ENCODE measurements around the gene CROCC.

Gene CROCC

DNA sequence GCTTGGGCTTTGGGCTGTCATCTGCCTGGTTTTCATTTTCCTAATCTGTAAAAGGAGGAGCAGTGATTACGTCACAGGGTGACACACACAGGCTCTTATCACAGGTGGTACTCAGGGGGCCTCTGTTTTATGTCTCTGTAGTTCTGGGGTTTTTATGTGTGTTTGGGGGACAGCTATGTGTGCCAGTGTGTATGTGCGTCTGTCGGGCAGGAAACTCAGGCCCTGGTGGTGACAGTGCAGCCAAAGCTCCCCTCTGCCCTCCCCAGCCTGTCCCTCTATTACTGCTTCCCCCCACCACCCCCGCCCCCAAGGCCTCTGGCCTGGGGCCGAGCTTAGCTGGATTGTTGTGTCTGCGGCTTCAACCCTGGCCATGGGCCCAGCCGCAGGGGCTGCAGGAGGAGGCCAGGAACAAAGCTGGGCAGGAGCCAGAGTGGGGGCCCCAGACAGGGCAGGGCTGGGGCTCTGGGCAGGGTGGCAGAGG is 45.4 kb downstream of the CROCC start:
- no peak for TF ChIP-seq POLR2AphosphoS5 (IDR thresholded peaks at IDR 0.05; ENCODE audit: low read depth, low read length)
- TF ChIP-seq SIN3A (IDR thresholded peaks at IDR 0.05; ENCODE audit: borderline replicate concordance, insufficient read depth, low read length): no peak
- no peak for TF ChIP-seq TAF1 (IDR thresholded peaks at IDR 0.05; ENCODE audit: borderline replicate concordance, insufficient read depth, low read length)
- no peak for TF ChIP-seq FOXP2 (optimal IDR thresholded peaks at IDR 0.05; ENCODE audit: borderline replicate concordance, extremely low read depth, extremely low read length, insufficient read depth)
- TF ChIP-seq, protein P1, sequence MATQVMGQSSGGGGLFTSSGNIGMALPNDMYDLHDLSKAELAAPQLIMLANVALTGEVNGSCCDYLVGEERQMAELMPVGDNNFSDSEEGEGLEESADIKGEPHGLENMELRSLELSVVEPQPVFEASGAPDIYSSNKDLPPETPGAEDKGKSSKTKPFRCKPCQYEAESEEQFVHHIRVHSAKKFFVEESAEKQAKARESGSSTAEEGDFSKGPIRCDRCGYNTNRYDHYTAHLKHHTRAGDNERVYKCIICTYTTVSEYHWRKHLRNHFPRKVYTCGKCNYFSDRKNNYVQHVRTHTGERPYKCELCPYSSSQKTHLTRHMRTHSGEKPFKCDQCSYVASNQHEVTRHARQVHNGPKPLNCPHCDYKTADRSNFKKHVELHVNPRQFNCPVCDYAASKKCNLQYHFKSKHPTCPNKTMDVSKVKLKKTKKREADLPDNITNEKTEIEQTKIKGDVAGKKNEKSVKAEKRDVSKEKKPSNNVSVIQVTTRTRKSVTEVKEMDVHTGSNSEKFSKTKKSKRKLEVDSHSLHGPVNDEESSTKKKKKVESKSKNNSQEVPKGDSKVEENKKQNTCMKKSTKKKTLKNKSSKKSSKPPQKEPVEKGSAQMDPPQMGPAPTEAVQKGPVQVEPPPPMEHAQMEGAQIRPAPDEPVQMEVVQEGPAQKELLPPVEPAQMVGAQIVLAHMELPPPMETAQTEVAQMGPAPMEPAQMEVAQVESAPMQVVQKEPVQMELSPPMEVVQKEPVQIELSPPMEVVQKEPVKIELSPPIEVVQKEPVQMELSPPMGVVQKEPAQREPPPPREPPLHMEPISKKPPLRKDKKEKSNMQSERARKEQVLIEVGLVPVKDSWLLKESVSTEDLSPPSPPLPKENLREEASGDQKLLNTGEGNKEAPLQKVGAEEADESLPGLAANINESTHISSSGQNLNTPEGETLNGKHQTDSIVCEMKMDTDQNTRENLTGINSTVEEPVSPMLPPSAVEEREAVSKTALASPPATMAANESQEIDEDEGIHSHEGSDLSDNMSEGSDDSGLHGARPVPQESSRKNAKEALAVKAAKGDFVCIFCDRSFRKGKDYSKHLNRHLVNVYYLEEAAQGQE (IDR thresholded peaks at IDR 0.05; ENCODE audit: insufficient read depth in 1 of 2, low read depth in 2 of 2, low read length in 2 of 2): no peak

DNA sequence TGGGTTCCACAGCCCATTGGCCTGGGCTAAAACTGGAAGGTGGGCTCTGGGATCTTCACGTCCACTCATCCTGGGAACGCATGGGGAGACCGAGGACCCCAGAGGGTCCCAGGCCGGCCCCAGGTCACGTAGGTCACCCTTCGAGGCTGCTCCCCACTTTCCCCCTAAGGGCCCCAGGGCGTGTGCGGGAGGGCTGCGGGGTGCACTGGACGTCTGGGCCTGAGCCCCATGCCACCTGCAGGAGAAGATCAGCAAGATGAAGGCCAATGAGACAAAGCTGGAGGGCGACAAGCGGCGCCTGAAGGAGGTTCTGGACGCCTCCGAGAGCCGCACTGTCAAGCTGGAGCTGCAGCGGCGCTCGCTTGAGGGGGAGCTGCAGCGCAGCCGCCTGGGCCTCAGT is 46.2 kb downstream of the CROCC start:
- TF ChIP-seq, protein P1 (IDR thresholded peaks at IDR 0.05; ENCODE audit: insufficient read depth in 1 of 2, low read depth in 2 of 2, low read length in 2 of 2): no peak
- no peak for TF ChIP-seq TAF1 (IDR thresholded peaks at IDR 0.05; ENCODE audit: borderline replicate concordance, insufficient read depth, low read length)
- TF ChIP-seq SIN3A (IDR thresholded peaks at IDR 0.05; ENCODE audit: borderline replicate concordance, insufficient read depth, low read length): no peak
- TF ChIP-seq FOXP2 (optimal IDR thresholded peaks at IDR 0.05; ENCODE audit: borderline replicate concordance, extremely low read depth, extremely low read length, insufficient read depth): no peak
- TF ChIP-seq POLR2AphosphoS5 (IDR thresholded peaks at IDR 0.05; ENCODE audit: low read depth, low read length): no peak

DNA sequence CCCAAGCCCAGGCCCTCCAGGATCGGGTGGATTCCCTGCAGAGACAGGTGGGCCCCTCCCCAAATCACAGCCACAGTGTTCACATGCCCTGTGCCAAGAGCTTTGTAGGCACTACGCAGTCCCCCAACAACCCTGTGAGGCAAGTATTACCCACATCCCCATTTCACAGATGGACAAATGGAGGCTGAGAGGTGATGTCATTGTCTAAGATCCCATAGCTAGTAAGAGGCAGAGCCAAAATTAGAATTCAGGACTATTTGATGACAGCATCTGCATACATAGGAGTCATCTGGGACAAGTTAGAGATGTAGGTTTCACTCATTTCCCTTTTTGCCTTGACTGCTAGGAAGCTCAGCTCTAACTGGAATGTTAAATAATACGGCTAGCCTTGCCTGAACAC is 46.6 kb downstream of the CROCC start:
- TF ChIP-seq POLR2AphosphoS5 (IDR thresholded peaks at IDR 0.05; ENCODE audit: low read depth, low read length): no peak
- TF ChIP-seq TAF1 (IDR thresholded peaks at IDR 0.05; ENCODE audit: borderline replicate concordance, insufficient read depth, low read length): no peak
- TF ChIP-seq, protein P1 (IDR thresholded peaks at IDR 0.05; ENCODE audit: insufficient read depth in 1 of 2, low read depth in 2 of 2, low read length in 2 of 2): no peak
- no peak for TF ChIP-seq FOXP2 (optimal IDR thresholded peaks at IDR 0.05; ENCODE audit: borderline replicate concordance, extremely low read depth, extremely low read length, insufficient read depth)
- TF ChIP-seq SIN3A (IDR thresholded peaks at IDR 0.05; ENCODE audit: borderline replicate concordance, insufficient read depth, low read length): no peak

DNA sequence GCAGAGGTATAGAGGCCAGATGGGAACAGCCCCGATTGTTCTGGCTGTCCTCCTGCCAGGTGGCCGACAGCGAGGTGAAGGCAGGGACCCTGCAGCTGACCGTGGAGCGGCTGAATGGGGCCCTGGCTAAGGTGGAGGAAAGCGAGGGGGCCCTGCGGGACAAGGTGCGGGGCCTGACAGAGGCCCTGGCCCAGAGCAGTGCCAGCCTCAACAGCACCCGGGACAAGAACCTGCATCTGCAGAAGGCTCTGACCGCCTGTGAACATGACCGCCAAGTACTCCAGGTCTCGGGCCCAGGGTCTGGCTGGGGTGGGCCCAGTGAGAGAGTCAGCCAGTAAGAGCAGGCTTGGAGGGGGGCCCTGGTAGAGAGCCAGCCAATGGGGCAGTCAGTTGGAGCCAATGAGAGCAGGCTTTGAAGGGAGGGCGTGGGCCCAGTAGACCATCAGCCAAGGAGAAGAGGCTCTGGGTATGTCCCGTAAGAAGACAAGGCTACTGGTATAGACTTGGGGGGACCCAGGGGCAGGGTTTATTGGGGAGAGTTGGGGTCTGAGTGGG is 47.4 kb downstream of the CROCC start:
- TF ChIP-seq FOXP2 (optimal IDR thresholded peaks at IDR 0.05; ENCODE audit: borderline replicate concordance, extremely low read depth, extremely low read length, insufficient read depth) (no peak), POLR2AphosphoS5 (IDR thresholded peaks at IDR 0.05; ENCODE audit: low read depth, low read length) (no peak; the same call in 1 of the 2 replicates), SIN3A (IDR thresholded peaks at IDR 0.05; ENCODE audit: borderline replicate concordance, insufficient read depth, low read length) (no peak), TAF1 (IDR thresholded peaks at IDR 0.05; ENCODE audit: borderline replicate concordance, insufficient read depth, low read length) (no peak)
- TF ChIP-seq, protein P1 (IDR thresholded peaks at IDR 0.05; ENCODE audit: insufficient read depth in 1 of 2, low read depth in 2 of 2, low read length in 2 of 2): no peak

Data from PFSK-1 (cell line).